K562 (cell line): ENCODE data around the gene RFX7. TPM values are rescaled to one million over a fixed set of nuclear protein-coding genes. Genes with fewer than 3 reads are reported as not detected.

Experiments used
- ATAC-seq: fragments of 200-7000 bp; cut with Tn5 transposase; 3 replicates; pipeline ENCODE4 v1.9.1; 2020; ENCODE audit warnings: moderate library complexity
- Bru-seq: library from RNA; stranded (reverse); fragments of 400-500 nt; gene quantifications from one replicate; lab custom pipeline; 2021; lab: Mats Ljungman, UMichigan
- BruChase-seq, 2 experiments: library from RNA; stranded (reverse); fragments of 400-500 nt; gene quantifications; one replicate each; lab custom pipeline; 2021; lab: Mats Ljungman, UMichigan
- BruUV-seq: library from RNA; stranded (reverse); fragments of 400-500 nt; replicated peaks from 2 replicates; lab custom pipeline; 2021; lab: Mats Ljungman, UMichigan
- CTCF ChIA-PET: fragments of 300-600 bp; formaldehyde crosslinking; extraction: SDS; loops from one replicate; lab custom pipeline; 2021; ENCODE audit warnings: low intra/inter-chr PET ratio; lab: Yijun Ruan, JAX
- POLR2A ChIA-PET: fragments of 300-600, 350-650 bp; sonication (Branson Sonifier 250); formaldehyde crosslinking; extraction: SDS; loops from one replicate; lab custom pipeline; 2021; ENCODE audit warnings: antibody characterized with exemption, inconsistent platforms; lab: Yijun Ruan, JAX
- DNase-seq, 4 experiments: peaks; one replicate each; pipeline versions ENCODE4 v3.0.0 to v3.0.0-alpha.2; 2011 to 2018; ENCODE audit warnings: low spot score in 3 of 4, mixed read lengths in 3 of 4; ENCODE audit errors: extremely low read depth in 1 of 4
- FAIRE-seq: peaks from 2 replicates; lab custom pipeline; 2011; peaks lifted over from hg19 to GRCh38; lab: Jason Lieb, UNC
- H2AFZ ChIP-seq: 2 replicates; pipeline ENCODE4 v1.6.0; 2011; ENCODE audit warnings: low read depth, low read length, control low read depth, inconsistent platforms
- H3K27ac ChIP-seq: fragments of 200-600 bp; 3 replicates; pipeline ENCODE4 v1.8.0; 2011; ENCODE audit warnings: low read depth, mild to moderate bottlenecking, control low read depth, inconsistent platforms, low read length, moderate library complexity, mixed read lengths; ENCODE audit errors: extremely low read depth
- H3K27me3 ChIP-seq, 2 experiments: fragments of 300-600 bp in 1 of 2; 2 replicates in 1 of 2; 3 replicates in 1 of 2; pipeline versions ENCODE4 v1.6.0 to v1.8.0; 2011; ENCODE audit warnings: inconsistent platforms in 2 of 2, low read length in 2 of 2, mild to moderate bottlenecking in 1 of 2, mixed read lengths in 1 of 2, moderate library complexity in 1 of 2; ENCODE audit not compliant: control insufficient read depth in 2 of 2, insufficient read depth in 2 of 2
- H3K36me3 ChIP-seq: fragments of 300-600 bp; 3 replicates; pipeline ENCODE4 v1.8.0; 2011; ENCODE audit warnings: mild to moderate bottlenecking, low read length, inconsistent platforms; ENCODE audit not compliant: control insufficient read depth, insufficient read depth
- H3K4me1 ChIP-seq, 2 experiments: fragments of 200-600 bp in 1 of 2; replicated peaks in 1 of 2; 2 replicates in 1 of 2; 3 replicates in 1 of 2; pipeline versions ENCODE4 v1.5.1 to v1.8.0; 2011; ENCODE audit warnings: inconsistent platforms in 2 of 2, low read length in 2 of 2, mild to moderate bottlenecking in 1 of 2, mixed read lengths in 1 of 2, moderate library complexity in 1 of 2; ENCODE audit not compliant: control insufficient read depth in 2 of 2, insufficient read depth in 2 of 2
- H3K4me2 ChIP-seq: 2 replicates; pipeline ENCODE4 v1.6.1; 2011; ENCODE audit warnings: low read length, control low read depth, inconsistent platforms, mixed read lengths; ENCODE audit not compliant: insufficient read depth
- H3K4me3 ChIP-seq: fragments of 200-600 bp; sonication (generic), shearing (Covaris generic); 2 replicates; pipeline ENCODE4 v1.5.1; 2016; ENCODE audit warnings: control low read depth, inconsistent platforms
- H3K79me2 ChIP-seq: fragments of 200-600 bp; 3 replicates; pipeline ENCODE4 v1.8.0; 2011; ENCODE audit warnings: low read length, inconsistent platforms; ENCODE audit not compliant: control insufficient read depth, insufficient read depth
- H3K9ac ChIP-seq, 2 experiments: 2 replicates each; pipeline versions ENCODE4 v1.6.0 to v1.6.1; 2011; ENCODE audit warnings: low read depth in 2 of 2, low read length in 2 of 2, control low read depth in 1 of 2, inconsistent platforms in 1 of 2, mild to moderate bottlenecking in 1 of 2, mixed read lengths in 1 of 2; ENCODE audit not compliant: insufficient read depth in 1 of 2
- H3K9me1 ChIP-seq: one replicate; pipeline ENCODE4 v1.6.0; 2011; ENCODE audit warnings: inconsistent platforms, mild to moderate bottlenecking, low read length, moderate library complexity; ENCODE audit not compliant: control insufficient read depth, insufficient read depth
- H3K9me3 ChIP-seq: replicated peaks from 2 replicates; pipeline ENCODE4 v1.5.1; 2011; ENCODE audit warnings: low read depth, low read length, inconsistent platforms; ENCODE audit not compliant: control insufficient read depth, insufficient read depth
- H4K20me1 ChIP-seq: replicated peaks from 2 replicates; pipeline ENCODE4 v1.6.1; 2011; ENCODE audit warnings: low read length, inconsistent platforms, mixed read lengths; ENCODE audit not compliant: control insufficient read depth, insufficient read depth
- E2F5 ChIP-seq: sonication (generic); formaldehyde crosslinking; IDR thresholded peaks from 2 replicates; pipeline ENCODE4 v1.8.0; 2022; ENCODE audit warnings: mild to moderate bottlenecking, missing genetic modification reagents
- E4F1 ChIP-seq: fragments of 250-450 bp; sonication (Bioruptor Pico); IDR thresholded peaks from 2 replicates; pipeline ENCODE4 v1.5.0; 2021; ENCODE audit warnings: mild to moderate bottlenecking, borderline replicate concordance
- GTF2E2 ChIP-seq: fragments of 200-800 bp; sonication (Bioruptor generic); IDR thresholded peaks from 2 replicates; pipeline ENCODE4 v1.6.1; 2016; ENCODE audit warnings: missing genetic modification characterization, missing compliant biosample characterization
- JUND ChIP-seq, 2 experiments: IDR thresholded peaks; 2 replicates in 1 of 2; 3 replicates in 1 of 2; pipeline ENCODE4 v1.6.1; 2011; ENCODE audit warnings: borderline replicate concordance in 2 of 2, low read depth in 2 of 2, low read length in 2 of 2, improper control_type of control experiment in 1 of 2, missing biosample characterization in 1 of 2, missing genetic modification characterization in 1 of 2, missing genetic modification reagents in 1 of 2
- MAFK ChIP-seq: IDR thresholded peaks from 2 replicates; pipeline ENCODE4 v1.6.1; 2011; ENCODE audit warnings: low read length, improper control_type of control experiment
- MTA1 ChIP-seq: fragments of 450-650 bp; IDR thresholded peaks from 2 replicates; pipeline ENCODE4 v1.6.1; 2017; ENCODE audit warnings: borderline replicate concordance
- NCOR1 ChIP-seq: fragments of 450-650 bp; IDR thresholded peaks from 2 replicates; pipeline ENCODE4 v1.6.1; 2016; ENCODE audit warnings: mild to moderate bottlenecking, moderate library complexity
- TCFL5 ChIP-seq: fragments of 250-450 bp; sonication (Bioruptor Pico); conservative IDR thresholded peaks from 2 replicates; pipeline ENCODE4 v1.6.1; 2021; ENCODE audit warnings: mild to moderate bottlenecking, moderate library complexity, matching md5 sums
- ZBTB17 ChIP-seq: fragments of 450-650 bp; formaldehyde crosslinking; IDR thresholded peaks from 2 replicates; pipeline ENCODE4 v1.4.0; 2020; ENCODE audit warnings: mild to moderate bottlenecking
- ZNF121 ChIP-seq: sonication (generic); formaldehyde crosslinking; conservative IDR thresholded peaks from 2 replicates; pipeline ENCODE4 v1.8.0; 2022; ENCODE audit warnings: missing genetic modification reagents
- ZNF589 ChIP-seq: fragments of 200-800 bp; sonication (Bioruptor generic); IDR thresholded peaks from 2 replicates; pipeline ENCODE4 v1.6.1; 2016; ENCODE audit warnings: low read depth, missing genetic modification characterization, missing compliant biosample characterization
- WGBS: fragments of 100-300 bp; shearing (Covaris generic); methylation state at CpG from one replicate; pipeline ENCODE4 v1.1.6; 2016; ENCODE audit warnings: low coverage, mixed read lengths; ENCODE audit not compliant: insufficient coverage; ENCODE audit errors: missing lambda C conversion rate; 5-methylcytosine and 5-hydroxymethylcytosine counted together
- in situ Hi-C: fragments of 300-500 bp; cut with MboI; formaldehyde crosslinking; loops from 4 replicates; pipeline ENCODE4 v1.15.0; 2018; ENCODE audit warnings: inconsistent platforms, mixed read lengths
- intact Hi-C: fragments of 100-400 bp; cut with micrococcal nuclease; formaldehyde crosslinking; loops from 2 replicates; pipeline ENCODE4 v1.14.2; 2022
- long read RNA-seq, 3 experiments: library from polyadenylated mRNA in 2 of 3; library from RNA in 1 of 3; unstranded in 2 of 3; stranded (forward) in 1 of 3; transcript quantifications; one replicate each; pipeline ENCODE4 v2.0.0, GENCODE V29; 2019 to 2022
- polyA minus RNA-seq, 3 experiments: library from RNA; depleted of rRNA, polyadenylated mRNA; stranded (reverse); fragments of >200 nt; gene quantifications; 2 replicates each; pipeline ENCODE4 v1.2.3, GENCODE V29; 2011
- polyA plus RNA-seq, 8 experiments: library from polyadenylated mRNA; depleted of rRNA in 4 of 8; stranded (reverse) in 5 of 8; unstranded in 3 of 8; fragments of >200 nt; fragmentation: Nextera tagmentation in 2 of 8; fragmentation: Illumina TruSeq in 1 of 8; extraction: Ambion mirVana in 2 of 8; extraction: Trizol in 1 of 8; gene quantifications; 2 replicates each; pipeline versions ENCODE4 v1.2.1 to v1.2.3, GENCODE V29; 2011 to 2014; ENCODE audit warnings: inconsistent platforms in 1 of 8, missing spikeins in 1 of 8
- total RNA-seq, 7 experiments: library from RNA; depleted of rRNA in 6 of 7; stranded (reverse); fragments of >200 nt in 6 of 7; fragmentation: Illumina TruSeq in 2 of 7; extraction: Trizol in 2 of 7; gene quantifications; 2 replicates each; pipeline versions ENCODE4 v1.2.1 to v1.2.3, GENCODE V29; 2011 to 2021; ENCODE audit warnings: low replicate concordance in 1 of 7

The RFX7 gene
- 4.1 and 13.8 TPM in 2 replicates for total RNA-seq (2011; cell fraction: chromatin; rRNA removed; ENCODE audit: low replicate concordance)
- 1.8 and 3.0 TPM in 2 replicates for total RNA-seq (2011; cell fraction: nucleolus; rRNA removed)
- 5.7 and 7.4 TPM in 2 replicates for total RNA-seq (2011; cell fraction: nucleoplasm; rRNA removed)
- total RNA-seq (2014; rRNA removed) (4.0 and 4.3 TPM in 2 replicates), total RNA-seq (2014; rRNA removed; fragmentation: Illumina TruSeq; extraction: Trizol) (5.8 and 7.1 TPM in 2 replicates), total RNA-seq (2015; rRNA removed; fragmentation: Illumina TruSeq; extraction: Trizol) (6.0 and 6.3 TPM in 2 replicates), total RNA-seq (2021) (17.2 and 17.9 TPM in 2 replicates), polyA plus RNA-seq (2011; rRNA removed) (7.0 and 8.9 TPM in 2 replicates), polyA plus RNA-seq (2014; fragmentation: Illumina TruSeq; extraction: Trizol) (13.5 and 16.3 TPM in 2 replicates), polyA plus RNA-seq (2014; fragmentation: Nextera tagmentation; extraction: Ambion mirVana) (1 to 10 TPM; 2.4 to 3.0 TPM), polyA plus RNA-seq (2014; rRNA removed) (5.5 and 6.4 TPM in 2 replicates), polyA minus RNA-seq (2011; rRNA and poly(A)+ RNA removed) (19.5 and 26.2 TPM in 2 replicates), Bru-seq, nascent RNA (percentile 81 among the genes with signal in this experiment), BruChase-seq, experiment 1, labeled RNA remaining after a 2-hour chase (percentile 88 among the genes with signal in this experiment), BruChase-seq, experiment 2, labeled RNA remaining after a 6-hour chase (percentile 85 among the genes with signal in this experiment)
- polyA plus RNA-seq (2011; cell fraction: cytosol; rRNA removed) = 5.5 and 7.5 TPM in 2 replicates
- 16.0 and 18.1 TPM in 2 replicates for polyA plus RNA-seq (2011; cell fraction: nucleus; rRNA removed)
- 8.3 and 10.7 TPM in 2 replicates for polyA plus RNA-seq (2012)
- polyA minus RNA-seq (2011; cell fraction: cytosol; rRNA and poly(A)+ RNA removed) = 13.1 TPM in 2 replicates
- 3.6 and 8.1 TPM in 2 replicates for polyA minus RNA-seq (2011; cell fraction: nucleus; rRNA and poly(A)+ RNA removed)
- long read RNA-seq, experiment 1, partial matches to known transcripts = 1 of 19 reads
- long read RNA-seq, experiment 1, other reads (novel, unspliced or antisense) = 18 of 19 reads
- long read RNA-seq, experiment 2, full-length matches to known transcripts = 1 of 6 reads
- long read RNA-seq, experiment 2, partial matches to known transcripts = 0 of 6 reads
- long read RNA-seq, experiment 2, other reads (novel, unspliced or antisense) = 5 of 6 reads
- long read RNA-seq, experiment 3 = 0 reads

GRCh38 chr15:56243163-56244037 lies at the start of gene RFX7:
RFX7 (minus strand) TSS chr15:56243879; CDS start chr15:56243285, 594 bp downstream.
- FAIRE-seq (no peak), ATAC-seq (peak; percentile 82), DNase-seq (peak; percentile 87 to 88 (median 88))
- WGBS = under 1% methylated on average over 38 of the region's 85 CpGs
- H3K36me3 ChIP-seq = peaks cover 4% of the 10 kb centered on the region; the same call in 1 of the 3 replicates
- CTCF ChIA-PET = interaction anchor here (0.6 kb wide), 1 partner anchor 1045 kb away, joined by 4 read pairs; no protein-coding TSS in a partner anchor
- peak within 1 kb of the TSS; percentile 87 for H2AFZ ChIP-seq
- no peaks in the 10 kb centered on the region for H3K9me1 ChIP-seq
- H3K9me3 ChIP-seq = no peaks in the 10 kb centered on the region
- in situ Hi-C loops (no loop called here), intact Hi-C loops (loop anchor here (5.0 to 10.0 kb wide), 3 partner anchors 149 to 459 kb away; partner anchors contain the start of gene NEDD4)
- peak within 1 kb of the TSS; percentile 81 to 93 for H3K9ac ChIP-seq
- peaks cover 14 to 19% of the 10 kb centered on the region in 2 experiments for H3K4me1 ChIP-seq
- H4K20me1 ChIP-seq = no peaks in the 10 kb centered on the region
- BruUV-seq = no TSS peak
- no peaks in the 10 kb centered on the region for H3K27me3 ChIP-seq
- peak within 1 kb of the TSS; percentile 86 for H3K27ac ChIP-seq
- H3K79me2 ChIP-seq = peaks cover 65% of the 10 kb centered on the region
- peak within 1 kb of the TSS; percentile 78 for H3K4me3 ChIP-seq
- POLR2A ChIA-PET = no interaction called here
- peak within 1 kb of the TSS; percentile 85 for H3K4me2 ChIP-seq
- TF ChIP-seq GTF2E2 (tag) (no peak), MTA1 (no peak), E2F5 (CRISPR knock-in tag) (no peak), ZNF121 (CRISPR knock-in tag) (no peak), ZNF589 (CRISPR knock-in tag) (no peak), MAFK (no peak), E4F1 (CRISPR knock-in tag) (no peak), ZBTB17 (no peak), JUND (IDR thresholded peaks at IDR 0.05; ENCODE audit: borderline replicate concordance, low read depth, low read length) (no peak), JUND (tag; IDR thresholded peaks at IDR 0.05; ENCODE audit: borderline replicate concordance, low read depth, low read length) (no peak), TCFL5 (CRISPR knock-in tag) (no peak), NCOR1 (no peak)
